Body of pancreas (tissue), 4 donors: ENCODE results near the gene KIF27. TPM values are rescaled to one million over a fixed set of nuclear protein-coding genes. Genes with fewer than 3 reads are reported as not detected.

Experiments used
- ATAC-seq: fragments of 150-250 bp; one replicate; pipeline ENCODE4 v1.9.1; 2016
- DNase-seq, 4 donors: peaks; one replicate each; pipeline ENCODE4 v3.0.0-alpha.2; 2019
- H3K27ac ChIP-seq, 4 donors: fragments of 200-600 bp; sonication (generic); 1 replicate in 3 of 4; 2 replicates in 1 of 4; pipeline versions ENCODE4 v1.5.1 to v1.6.1; 2016 to 2019; ENCODE audit warnings: mild to moderate bottlenecking in 1 of 4, mixed read lengths in 1 of 4, moderate library complexity in 1 of 4
- H3K27me3 ChIP-seq, 2 donors: fragments of 200-600 bp; sonication (generic); one replicate each; pipeline ENCODE4 v1.6.0; 2016; ENCODE audit warnings: mild to moderate bottlenecking in 1 of 2
- H3K36me3 ChIP-seq, 2 donors: fragments of 200-600 bp; sonication (generic); replicated peaks in 1 of 2; 2 replicates each; pipeline ENCODE4 v1.5.1; 2016; ENCODE audit warnings: low read depth in 2 of 2; ENCODE audit not compliant: insufficient read depth in 1 of 2
- H3K4me1 ChIP-seq: fragments of 200-600 bp; sonication (generic); one replicate; pipeline ENCODE4 v1.6.0; 2016
- H3K4me3 ChIP-seq, 2 donors: fragments of 200-600 bp; sonication (generic); 1 replicate in 1 of 2; 2 replicates in 1 of 2; pipeline ENCODE4 v1.5.1; 2016 to 2019
- H3K9me3 ChIP-seq, 3 donors: fragments of 200-600 bp; sonication (generic); 1 replicate in 2 of 3; 2 replicates in 1 of 3; pipeline ENCODE4 v1.5.1; 2016
- CTCF ChIP-seq, 7 experiments: fragments of 450-650 bp in 4 of 7; fragments of 200-600 bp in 3 of 7; sonication (generic) in 3 of 7; IDR thresholded peaks; one replicate each; pipeline ENCODE4 v1.5.1; 2016 to 2019; ENCODE audit warnings: antibody characterized with exemption in 7 of 7
- POLR2A ChIP-seq, 3 donors: fragments of 450-650 bp; IDR thresholded peaks; one replicate each; pipeline ENCODE4 v1.6.1; 2016; ENCODE audit warnings: antibody characterized with exemption in 3 of 3, mild to moderate bottlenecking in 2 of 3
- WGBS, 2 donors: methylation state at CpG; one replicate each; pipeline ENCODE4 v1.1.5; 2017; 5-methylcytosine and 5-hydroxymethylcytosine counted together
- intact Hi-C: fragments of 100-400 bp; cut with DNase I; formaldehyde crosslinking; loops from one replicate; pipeline ENCODE4 v1.15.1; 2023
- total RNA-seq, 2 donors: library from RNA; depleted of rRNA; stranded (reverse); fragments of >200 nt; gene quantifications; one replicate each; pipeline ENCODE4 v1.1.0, GENCODE V29; 2016

KIF27 gene
- total RNA-seq, 2 donors from 2014 or later = 6.0 to 6.6 TPM

- TF ChIP-seq CTCF (IDR thresholded peaks at IDR 0.05) (peak in 6 of 7 experiments; percentile 44 to 73 (median 68)), POLR2A (IDR thresholded peaks at IDR 0.05) (no peak)
- 17 to 34% methylated on average over 1 of the region's 1 CpG for WGBS, 2 donors
- Histone ChIP-seq H3K9me3 (no peaks in the 10 kb centered on the region), H3K27ac (no peak overlapping the region), H3K36me3 (peaks cover 0 to 3% of the 10 kb centered on the region in 2 donors), H3K27me3 (no peaks in the 10 kb centered on the region), H3K4me1 (peaks cover 18% of the 10 kb centered on the region), H3K4me3 (no peak overlapping the region)
- DNase-seq = peak in 1 of 4 donors; percentile 25
- peak; percentile 47 for ATAC-seq
- intact Hi-C loops = no loop called here
Measured at GRCh38 chr9:83937861-83938455, 16.7 kb upstream of the KIF27 start.

- no peak for TF ChIP-seq CTCF (IDR thresholded peaks at IDR 0.05)
- Histone ChIP-seq H3K27me3 (no peaks in the 10 kb centered on the region), H3K4me1 (peaks cover 18% of the 10 kb centered on the region), H3K4me3 (no peak overlapping the region), H3K36me3 (no peaks in the 10 kb centered on the region), H3K9me3 (no peaks in the 10 kb centered on the region), H3K27ac (no peak overlapping the region)
- ATAC-seq (no peak), DNase-seq (no peak)
- intact Hi-C loops = no loop called here
- WGBS, 2 donors = 75 to 84% methylated on average over 6 of the region's 6 CpGs
Measured at GRCh38 chr9:83936523-83936922, 15.3 kb upstream of the KIF27 start.

GRCh38 chr9:83935276-83935935 is 14.2 kb upstream of the KIF27 start:
- peak; percentile 77 for ATAC-seq
- peaks cover 13% of the 10 kb centered on the region for H3K4me1 ChIP-seq
- no peaks in the 10 kb centered on the region for H3K9me3 ChIP-seq
- no peaks in the 10 kb centered on the region for H3K27me3 ChIP-seq
- H3K27ac ChIP-seq = peak overlapping the region in 2 of 4 donors; percentile 33 to 56
- intact Hi-C loops = no loop called here
- 67% methylated on average over 3 of the region's 3 CpGs for WGBS, 2 donors
- no peaks in the 10 kb centered on the region for H3K36me3 ChIP-seq
- DNase-seq = peak in 3 of 4 donors; percentile 43 to 56 (median 47)
- H3K4me3 ChIP-seq = no peak overlapping the region
- TF ChIP-seq CTCF (IDR thresholded peaks at IDR 0.05) = no peak
- TF ChIP-seq POLR2A (IDR thresholded peaks at IDR 0.05) = no peak

GRCh38 chr9:83934569-83935275 is 13.5 kb upstream of the KIF27 start:
- Histone ChIP-seq H3K9me3 (no peaks in the 10 kb centered on the region), H3K27ac (peak overlapping the region in 2 of 4 donors; percentile 33 to 56), H3K4me3 (no peak overlapping the region), H3K4me1 (peaks cover 13% of the 10 kb centered on the region), H3K36me3 (no peaks in the 10 kb centered on the region), H3K27me3 (no peaks in the 10 kb centered on the region)
- DNase-seq = no peak
- intact Hi-C loops = no loop called here
- WGBS, 2 donors = 59 to 65% methylated on average over 5 of the region's 5 CpGs
- no peak for TF ChIP-seq POLR2A (IDR thresholded peaks at IDR 0.05)
- no peak for TF ChIP-seq CTCF (IDR thresholded peaks at IDR 0.05)
- peak; percentile 54 for ATAC-seq
